IPS DF 19.7 (cell line): ENCODE results near the gene C1QTNF3.
"Not testable (repeated sequence)": the region's sequence is repeated elsewhere in the genome, so short reads cannot be mapped to it uniquely, and the experiment has no call there.

Experiments
- DNase-seq: peaks from one replicate; pipeline ENCODE4 v3.0.0-alpha.2; 2013; ENCODE audit warnings: low read depth, low spot score

The C1QTNF3 gene

GRCh38 chr5:34051374-34051980, 8.5 kb upstream of the C1QTNF3 start:
- DNase-seq = no peak

DNA sequence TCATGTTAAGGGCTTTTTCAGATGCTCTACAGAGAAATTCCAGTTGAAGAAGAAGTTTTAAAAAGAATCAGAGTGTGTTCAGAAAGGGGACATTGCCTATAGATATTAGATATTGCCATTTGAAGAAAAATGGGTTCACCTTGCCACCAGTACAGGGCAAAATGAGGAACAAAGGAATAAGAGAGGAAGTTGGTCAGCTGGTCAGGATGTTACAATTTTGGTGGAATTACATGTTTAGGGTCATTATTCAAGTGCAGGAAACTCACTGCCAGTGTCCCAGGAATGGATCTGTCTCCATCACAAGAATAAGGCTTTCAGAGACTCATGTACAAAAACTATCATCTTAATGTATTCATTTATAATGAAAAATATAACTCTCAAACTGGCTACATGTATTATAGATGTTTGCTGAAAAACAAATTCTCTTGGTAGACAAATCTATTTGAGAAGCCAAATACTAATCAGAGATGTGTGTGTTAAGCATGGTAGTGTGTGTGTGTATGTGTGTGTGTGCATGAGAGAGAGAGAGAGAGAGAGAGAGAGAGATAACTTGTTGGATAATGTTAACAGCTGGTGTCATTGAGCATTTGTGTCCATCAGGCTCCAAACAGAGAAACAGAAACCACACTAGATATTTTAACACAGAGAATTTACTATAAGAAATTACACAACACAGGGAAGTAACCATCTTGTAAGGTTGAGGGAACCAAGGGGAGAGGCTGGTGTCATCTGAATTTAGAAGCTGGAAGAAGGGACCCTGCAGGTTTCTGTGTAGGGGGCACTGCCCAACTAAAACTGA, 5.0 kb upstream of the C1QTNF3 start:
- DNase-seq = no peak

- no peak for DNase-seq
These were observed 4.1 kb upstream of the C1QTNF3 start for GRCh38 chr5:34047143-34047542.

- DNase-seq = no peak
These were observed 3.0 kb upstream of the C1QTNF3 start for GRCh38 chr5:34045996-34046395.

DNA sequence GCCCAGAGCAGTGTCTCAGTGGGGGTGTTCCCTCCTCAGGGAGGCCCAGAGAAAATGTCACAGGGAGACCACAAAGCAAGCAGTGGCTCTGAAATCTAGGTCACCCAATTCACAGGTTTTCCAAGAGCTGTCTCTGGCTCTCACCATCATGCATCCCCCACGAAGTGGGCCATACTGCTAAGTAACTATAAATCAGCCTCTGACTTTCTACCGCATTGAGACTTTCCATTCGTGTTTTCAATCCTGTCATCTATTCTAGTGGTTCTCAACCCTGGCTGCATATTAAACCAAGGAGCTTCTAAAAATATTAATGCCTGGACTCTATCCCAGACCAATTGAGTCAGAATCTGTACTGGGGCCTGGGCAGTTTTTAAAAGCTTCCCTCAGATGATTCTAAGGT, 2.0 kb upstream of the C1QTNF3 start:
- DNase-seq = no peak

DNA sequence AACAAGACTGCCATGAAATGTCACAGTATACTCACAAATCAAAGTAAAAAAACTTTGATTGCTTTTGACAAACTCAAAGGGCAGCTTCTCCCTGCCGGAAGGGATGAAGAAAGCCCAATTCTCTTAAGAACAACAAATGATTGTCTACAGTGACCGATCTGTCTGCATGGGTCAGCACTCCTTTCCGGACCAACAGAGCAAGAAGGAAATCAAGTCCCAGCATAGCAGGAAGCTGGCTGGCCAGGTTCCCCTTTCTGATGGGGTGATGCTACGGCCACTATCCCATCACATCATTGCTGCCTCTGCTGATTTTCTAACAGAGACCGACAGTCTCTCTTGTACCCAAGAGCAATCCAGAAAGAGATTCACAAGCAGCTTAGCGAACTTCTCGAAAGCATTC, 692 bp downstream of the C1QTNF3 start:
- DNase-seq = no peak

GRCh38 chr5:34041247-34041972, 1.6 kb downstream of the C1QTNF3 start:
- no peak for DNase-seq

- DNase-seq = no peak
These were observed 2.5 kb downstream of the C1QTNF3 start for GRCh38 chr5:34040472-34040871.

GRCh38 chr5:34039398-34040157, 3.4 kb downstream of the C1QTNF3 start:
- no peak for DNase-seq

- DNase-seq = no peak
These were observed 4.2 kb downstream of the C1QTNF3 start for GRCh38 chr5:34038838-34039237.

DNA sequence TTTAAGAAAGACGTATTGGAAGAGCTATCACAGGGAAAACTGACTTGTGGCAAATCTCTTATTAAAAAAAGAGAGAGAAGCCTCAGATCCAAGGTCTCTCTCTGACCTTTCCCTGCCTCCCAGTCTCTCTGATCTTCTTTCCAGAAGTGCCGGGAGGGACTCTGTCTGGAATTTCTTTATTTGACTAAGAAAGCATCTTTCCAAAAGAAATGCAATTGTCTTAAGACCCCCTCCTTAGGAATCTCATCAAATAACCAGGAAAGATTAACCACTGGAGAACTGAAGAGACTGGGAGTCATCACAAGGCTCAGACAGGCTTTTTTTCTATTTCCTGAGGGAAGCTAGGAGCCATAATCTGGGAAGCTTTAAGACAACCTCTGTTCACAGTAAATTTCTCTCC, 4.6 kb downstream of the C1QTNF3 start:
- no peak for DNase-seq

DNA sequence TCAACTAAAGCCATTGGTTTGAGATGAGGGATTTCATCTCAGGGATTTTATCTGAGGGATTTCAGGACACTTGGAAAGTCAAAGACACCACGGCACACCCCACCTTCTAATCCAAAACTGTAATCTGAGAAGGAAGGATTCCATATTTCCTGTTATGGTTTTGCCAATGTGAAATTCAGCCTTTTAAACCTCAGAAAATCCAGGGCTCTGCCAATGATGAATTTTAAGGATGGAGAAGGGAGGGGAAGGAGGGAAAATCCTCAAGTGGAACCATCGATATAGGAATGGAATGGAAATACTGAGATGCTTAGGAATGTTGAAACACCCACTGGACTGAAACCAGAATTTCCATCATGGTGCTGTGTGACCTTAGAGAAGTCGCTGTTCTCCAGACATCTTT, 5.3 kb downstream of the C1QTNF3 start:
- no peak for DNase-seq

GRCh38 chr5:34035756-34036155, 7.3 kb downstream of the C1QTNF3 start:
- no peak for DNase-seq

DNA sequence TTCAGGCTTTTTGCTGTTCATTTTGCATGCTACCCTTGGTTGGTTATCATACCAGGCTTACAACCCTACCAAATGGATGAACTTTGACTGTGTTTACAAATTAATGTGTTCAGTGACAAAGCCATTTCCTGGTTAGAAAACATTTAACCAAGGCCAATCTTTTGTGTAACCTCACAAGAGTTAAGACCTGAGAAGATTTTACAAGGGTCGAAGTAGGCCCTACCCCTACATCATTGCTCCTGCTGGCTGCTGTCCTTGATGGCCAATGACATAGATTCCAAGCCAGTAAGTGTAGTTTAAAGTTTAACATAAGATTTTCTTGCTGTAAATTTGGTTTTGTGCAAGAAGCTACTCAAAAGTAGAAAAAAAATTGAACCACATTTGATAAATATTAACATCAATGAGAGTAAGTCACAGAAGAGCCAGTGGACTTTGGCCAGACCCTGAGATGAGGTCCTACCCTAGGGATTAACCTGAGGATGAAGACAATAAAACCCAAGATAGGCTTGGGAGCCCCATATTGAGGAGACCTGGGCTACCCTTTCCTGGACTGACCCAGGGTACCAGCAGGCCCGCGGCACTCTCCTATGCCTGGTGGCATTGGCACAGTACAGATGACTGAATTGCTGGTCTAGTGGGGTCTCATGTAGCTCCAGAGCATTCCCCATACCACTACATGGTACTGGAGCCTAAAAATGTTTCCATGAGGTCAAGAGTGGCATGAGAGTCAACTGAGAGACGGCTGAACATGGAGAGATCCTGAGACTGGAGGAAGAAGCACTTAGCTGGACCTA, 8.3 kb downstream of the C1QTNF3 start:
- DNase-seq = no peak

GRCh38 chr5:34031966-34032365, 11.0 kb downstream of the C1QTNF3 start:
- DNase-seq = no peak

DNA sequence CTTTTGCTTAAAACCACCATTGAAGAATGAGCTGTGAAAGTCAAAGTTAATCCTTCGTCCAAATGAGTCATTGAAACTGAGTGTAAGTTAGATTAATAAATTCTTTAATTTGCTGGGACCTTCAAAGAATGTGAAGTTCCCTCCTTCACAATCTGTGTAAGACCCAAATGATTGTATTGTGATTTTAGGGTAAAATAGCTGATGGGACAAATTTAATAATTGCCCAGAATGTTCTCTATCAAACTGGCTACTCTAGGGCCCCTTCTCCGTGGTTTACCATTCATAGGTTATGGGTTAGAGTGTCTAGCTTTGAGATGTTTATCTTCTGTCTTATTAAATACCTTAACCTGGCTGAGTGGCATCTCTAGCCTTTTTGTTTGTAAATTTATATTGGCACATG, 11.9 kb downstream of the C1QTNF3 start:
- DNase-seq = no peak

GRCh38 chr5:34030585-34030984, 12.4 kb downstream of the C1QTNF3 start:
- DNase-seq = not testable (repeated sequence)

DNA sequence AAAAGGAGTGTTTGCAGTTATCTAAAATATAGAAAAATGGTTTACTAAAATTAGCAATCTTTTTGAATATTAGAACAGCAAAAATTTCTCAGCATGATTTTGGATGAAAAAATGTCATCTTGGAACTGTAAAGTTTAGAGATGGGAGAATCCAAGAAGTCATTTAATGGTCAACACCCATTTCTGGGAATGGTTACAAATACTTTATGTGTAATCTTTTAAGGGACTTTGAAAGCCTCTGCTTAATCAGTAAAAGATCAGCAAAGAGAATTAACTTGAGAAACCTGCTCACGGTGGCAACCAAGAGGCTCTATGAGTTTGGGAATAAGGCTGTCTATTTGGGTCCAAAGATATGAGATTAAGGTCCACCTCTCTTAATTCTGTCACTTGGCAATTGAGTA, 13.0 kb downstream of the C1QTNF3 start:
- no peak for DNase-seq

DNA sequence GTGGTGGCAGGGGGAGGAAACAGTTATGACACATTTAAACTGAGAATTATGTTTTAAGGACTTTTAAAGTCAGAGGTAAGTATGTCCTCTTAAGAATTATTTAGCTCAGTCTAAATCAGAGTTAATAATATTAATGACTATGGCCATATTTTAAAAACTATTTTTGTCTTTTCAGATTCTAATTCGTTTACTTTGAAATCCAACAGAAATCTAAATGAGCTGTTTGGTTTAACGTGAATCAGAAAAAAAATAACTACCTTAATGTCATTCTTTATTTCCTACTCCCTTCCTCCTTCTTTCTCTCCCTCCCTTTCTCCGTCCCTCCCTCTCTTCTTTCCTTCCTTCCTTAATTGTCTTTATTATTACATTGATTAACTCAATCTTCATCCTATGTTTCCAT, 14.7 kb downstream of the C1QTNF3 start:
- no peak for DNase-seq

- no peak for DNase-seq
These were observed 16.8 kb downstream of the C1QTNF3 start for GRCh38 chr5:34026089-34026761.
